HG02571 (cell line): ENCODE results near the gene UBTD1.
"Not testable (repeated sequence)": the region's sequence is repeated elsewhere in the genome, so short reads cannot be mapped to it uniquely, and the experiment has no call there.

Experiments used
- ATAC-seq: cut with Tn5 transposase; IDR thresholded peaks from one replicate; pipeline ENCODE4 v1.9.1; 2021; ENCODE audit warnings: mild to moderate bottlenecking, moderate library complexity; ENCODE audit not compliant: unreplicated experiment

UBTD1 gene

GRCh38 chr10:97537186-97537869 is 38.6 kb downstream of the UBTD1 start:
- ATAC-seq = no peak

DNA sequence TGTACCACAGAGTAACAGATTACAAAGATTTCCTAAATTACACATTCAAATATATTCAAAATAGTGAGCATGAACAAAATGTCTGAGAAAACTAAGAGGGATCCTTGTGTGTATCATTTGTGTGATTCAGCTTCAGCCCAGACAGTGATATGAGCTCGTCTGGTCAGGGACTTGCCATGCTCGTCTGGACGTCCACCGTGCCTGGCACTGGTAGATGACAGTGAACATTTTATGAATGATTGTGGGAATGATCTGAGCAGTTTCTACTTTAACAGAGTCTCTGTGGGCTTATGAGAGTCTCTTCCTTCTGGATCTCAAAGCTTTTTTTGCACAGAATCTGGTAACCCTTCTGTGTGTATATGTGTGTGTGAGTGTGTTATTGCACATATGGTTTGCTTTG is 39.7 kb downstream of the UBTD1 start:
- ATAC-seq = no peak

- no peak for ATAC-seq
Observed at GRCh38 chr10:97538839-97539238, 40.1 kb downstream of the UBTD1 start.

- no peak for ATAC-seq
Observed at GRCh38 chr10:97539523-97540200, 40.9 kb downstream of the UBTD1 start.

DNA sequence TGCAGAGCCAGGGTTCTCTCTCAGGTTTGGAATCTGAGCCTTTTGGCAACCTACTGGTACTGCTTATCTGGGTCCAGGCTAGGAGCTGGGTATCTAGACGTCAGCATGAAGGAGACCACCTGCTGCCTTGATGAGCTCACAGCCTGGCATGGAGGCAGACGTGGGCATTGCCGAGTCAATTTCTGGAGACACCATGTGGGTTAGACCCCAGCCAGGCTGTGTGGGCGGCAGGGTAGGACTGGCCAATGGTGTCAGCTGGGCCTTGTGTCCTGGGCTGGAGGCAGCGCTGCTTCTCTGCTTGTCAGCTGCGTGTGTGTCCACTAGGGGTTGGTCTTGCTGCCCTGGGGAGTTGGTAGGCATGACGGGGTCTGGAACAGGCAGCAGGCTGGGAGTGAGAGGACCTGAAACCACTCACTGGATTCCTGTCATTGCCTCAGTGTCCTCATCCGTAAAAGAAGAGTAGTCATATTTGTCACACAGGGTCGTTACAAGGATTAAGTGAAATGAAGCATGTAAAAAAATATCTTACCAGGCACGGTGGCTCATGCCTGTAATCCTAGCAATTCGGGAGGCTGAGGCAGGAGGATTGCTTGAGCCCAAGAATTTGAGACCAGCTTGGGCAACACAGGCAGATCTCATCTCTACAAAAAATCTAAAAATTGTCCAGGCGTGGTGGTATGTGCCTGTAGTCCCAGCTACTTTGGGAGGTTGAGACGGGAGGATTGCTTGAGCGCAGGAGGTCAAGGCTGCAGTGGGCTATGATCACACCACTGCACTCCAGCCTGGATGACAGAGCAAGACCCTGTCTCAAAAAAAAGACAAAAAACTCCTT is 42.2 kb downstream of the UBTD1 start:
- ATAC-seq = no peak

DNA sequence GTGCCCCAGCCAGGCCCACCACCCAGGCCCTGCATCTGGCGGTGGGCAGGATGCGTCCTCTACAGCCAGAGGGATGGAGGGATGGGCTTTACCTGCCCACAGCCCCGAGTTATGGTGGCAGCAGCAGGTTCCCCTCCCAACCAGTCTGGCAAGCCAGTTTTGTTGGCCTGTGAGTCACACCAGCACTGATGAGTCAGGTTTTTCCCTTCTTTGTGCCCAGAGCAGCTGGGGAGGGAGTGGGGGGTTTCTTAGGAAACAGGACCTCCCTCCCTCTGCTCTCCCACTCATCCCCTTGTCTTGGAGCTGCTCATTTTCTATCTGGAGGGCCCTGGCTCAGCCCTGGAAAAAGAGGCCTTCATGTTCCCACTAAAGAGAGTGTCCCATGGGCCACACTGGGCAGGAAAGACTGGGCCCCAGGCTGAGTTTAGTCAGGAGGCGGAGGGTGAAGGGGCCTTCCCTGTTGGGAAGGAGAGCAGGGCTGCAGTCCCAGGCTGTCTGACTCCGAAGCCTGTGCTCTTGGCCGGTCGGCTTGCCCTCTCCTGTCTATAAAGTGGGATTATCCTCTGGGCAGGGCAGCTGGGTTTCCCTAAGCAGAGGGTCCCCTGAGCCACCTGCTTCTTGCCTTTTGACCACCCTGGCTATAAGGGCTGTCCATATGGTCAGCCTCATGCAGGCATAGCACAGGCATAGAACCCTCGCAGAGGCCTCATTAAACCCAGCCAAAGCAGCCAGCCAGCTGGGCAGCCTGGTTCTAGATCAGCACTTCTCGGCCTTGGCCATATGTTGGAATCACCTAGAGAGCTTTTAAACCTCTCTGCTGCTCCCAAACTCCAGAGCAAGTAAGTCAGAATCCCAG is 43.7 kb downstream of the UBTD1 start:
- no peak for ATAC-seq

GRCh38 chr10:97543025-97543546 is 44.4 kb downstream of the UBTD1 start:
- ATAC-seq = no peak

DNA sequence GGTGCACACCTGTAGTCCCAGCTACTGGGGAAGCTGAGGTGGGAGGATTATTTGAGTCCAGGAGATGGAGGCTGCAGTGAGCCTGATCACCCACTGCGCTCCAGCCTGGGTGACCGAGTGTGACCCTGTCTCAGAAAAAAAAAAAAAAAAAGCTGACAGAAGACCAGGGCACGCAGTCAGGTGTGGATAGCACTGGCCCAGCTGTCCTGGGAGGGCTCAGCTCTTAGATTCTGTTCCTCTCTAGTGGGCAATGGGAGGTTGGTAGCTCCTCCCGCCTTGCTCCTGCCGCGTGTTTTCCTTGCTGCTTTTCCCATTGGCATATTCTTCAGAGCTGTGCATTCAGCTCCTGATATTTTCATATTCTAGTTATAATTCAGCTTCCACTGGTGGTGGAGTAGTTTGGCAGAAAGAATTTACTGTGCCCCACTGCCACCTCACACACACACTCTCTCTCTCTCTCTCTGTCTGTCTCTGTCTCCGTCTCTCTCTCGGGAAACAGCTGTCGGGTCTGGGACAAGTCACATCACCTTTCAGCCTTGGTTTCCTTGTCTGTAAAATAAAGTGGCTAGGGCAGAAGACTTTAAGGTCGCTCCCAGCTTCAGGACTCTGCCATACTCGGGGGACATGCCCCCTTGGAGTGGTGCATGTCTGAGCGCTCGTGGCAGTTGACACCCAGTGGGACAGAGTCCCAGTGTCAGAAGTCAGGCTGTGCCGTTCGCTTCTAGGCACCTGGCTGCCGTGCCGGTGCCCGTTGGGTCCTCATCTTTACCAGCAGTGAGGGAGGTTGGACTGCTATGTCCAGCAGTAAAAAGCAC is 47.9 kb downstream of the UBTD1 start:
- ATAC-seq = no peak

- ATAC-seq = no peak
Observed at GRCh38 chr10:97547271-97547600, 48.5 kb downstream of the UBTD1 start.

DNA sequence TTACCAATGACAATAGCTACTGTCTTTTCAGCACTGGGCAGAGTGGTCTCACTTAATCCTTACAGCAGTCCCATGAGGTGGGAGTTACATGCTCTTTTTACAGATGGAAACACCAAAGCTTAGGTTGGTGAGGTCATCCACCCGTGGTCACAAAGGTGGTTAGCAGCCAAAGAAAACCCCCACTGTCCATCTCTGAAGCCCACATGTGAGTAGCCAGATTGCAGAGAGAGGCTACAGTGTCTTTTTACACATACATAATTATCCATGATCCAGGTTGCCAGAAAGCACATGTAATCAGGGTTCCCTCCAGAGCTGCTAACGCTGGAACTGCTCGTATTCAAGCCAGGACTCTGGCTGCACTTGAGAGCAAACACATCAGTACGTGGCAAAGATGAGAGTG is 49.2 kb downstream of the UBTD1 start:
- ATAC-seq = no peak

DNA sequence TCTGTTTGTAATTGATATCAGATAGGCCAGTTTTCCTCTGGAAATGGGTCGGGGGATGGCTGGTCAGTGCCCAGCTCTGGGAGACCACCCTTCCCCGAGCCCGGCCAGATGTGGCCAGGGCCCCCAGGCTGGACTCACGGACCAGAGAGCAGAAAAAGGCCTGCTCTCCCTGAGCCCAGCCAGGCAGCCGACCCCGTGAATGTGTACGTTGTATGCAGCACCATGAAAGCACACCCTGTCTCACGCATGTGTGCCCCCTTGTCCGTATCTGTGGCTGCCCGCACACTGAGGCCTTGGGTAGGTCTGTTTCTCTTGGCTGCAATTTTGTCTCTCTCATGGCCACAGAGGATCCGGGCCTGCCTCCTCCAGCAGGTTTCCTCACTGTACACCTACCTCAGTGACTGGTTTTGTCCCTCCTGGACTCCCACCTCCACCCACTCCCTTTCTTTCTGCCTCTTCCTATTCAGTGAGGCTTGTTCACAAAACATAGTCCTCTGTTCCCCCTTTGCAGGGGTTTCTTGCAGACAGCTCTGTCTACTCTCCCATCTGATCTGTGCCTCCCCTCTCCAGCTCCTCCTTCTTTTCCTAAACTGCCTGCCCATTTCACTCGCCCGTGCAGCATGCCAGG is 50.2 kb downstream of the UBTD1 start:
- ATAC-seq = no peak

DNA sequence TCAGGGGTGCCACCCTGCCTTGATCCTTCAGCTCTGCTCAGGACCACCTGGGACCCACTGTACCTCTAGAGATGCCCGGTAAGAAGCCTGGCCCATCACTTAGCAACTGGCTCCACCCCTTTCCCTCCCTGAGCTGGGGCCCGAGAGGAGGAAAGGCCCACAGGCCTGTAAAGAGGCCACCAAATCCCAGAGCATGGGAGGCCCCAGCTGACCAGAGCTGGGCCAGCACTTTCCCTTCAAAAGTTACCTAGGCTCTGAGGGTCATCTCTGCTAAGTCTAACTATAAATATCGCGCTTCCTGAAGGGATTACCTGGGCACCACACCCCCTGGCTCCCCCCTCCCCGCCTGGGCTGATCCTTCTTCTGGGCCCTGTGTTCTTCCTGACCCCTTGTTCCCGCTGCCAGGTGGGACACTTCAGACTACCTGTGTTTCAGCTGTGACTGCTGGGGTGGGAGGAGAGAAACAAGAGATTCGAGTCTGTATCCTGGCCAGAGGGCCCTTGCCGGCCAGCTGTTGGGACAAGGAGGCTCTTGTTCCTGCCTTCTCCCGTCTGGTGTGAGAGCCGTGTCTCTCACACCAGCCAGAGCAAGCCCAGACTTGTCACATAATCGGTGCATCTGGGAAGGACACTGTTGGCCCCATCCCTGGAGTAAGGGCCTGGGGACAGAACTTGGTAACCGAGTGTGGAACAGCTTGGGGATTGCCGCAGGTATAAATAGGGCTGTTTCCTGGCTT is 51.0 kb downstream of the UBTD1 start:
- no peak for ATAC-seq

- ATAC-seq = no peak
Observed at GRCh38 chr10:97550336-97551149, 51.8 kb downstream of the UBTD1 start.

DNA sequence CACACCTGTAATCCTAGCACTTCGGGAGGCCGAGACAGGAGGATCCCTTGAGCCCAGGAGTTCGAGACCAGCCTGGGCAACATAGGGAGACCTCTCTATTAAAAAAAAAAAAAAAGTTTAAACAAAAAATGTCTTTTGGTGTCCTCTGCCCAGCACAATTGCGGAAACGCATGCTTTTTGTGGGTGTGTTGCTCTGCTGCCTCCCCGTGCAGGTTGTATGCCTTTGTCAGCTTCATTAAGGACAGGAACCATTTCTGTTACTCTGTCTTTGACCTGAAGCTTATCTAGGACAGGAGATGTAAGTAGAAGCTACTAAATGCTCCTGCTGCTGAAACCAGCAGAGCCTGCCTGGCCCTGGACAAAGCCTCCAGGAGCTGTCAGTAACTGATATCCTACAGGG is 52.5 kb downstream of the UBTD1 start:
- ATAC-seq = no peak

DNA sequence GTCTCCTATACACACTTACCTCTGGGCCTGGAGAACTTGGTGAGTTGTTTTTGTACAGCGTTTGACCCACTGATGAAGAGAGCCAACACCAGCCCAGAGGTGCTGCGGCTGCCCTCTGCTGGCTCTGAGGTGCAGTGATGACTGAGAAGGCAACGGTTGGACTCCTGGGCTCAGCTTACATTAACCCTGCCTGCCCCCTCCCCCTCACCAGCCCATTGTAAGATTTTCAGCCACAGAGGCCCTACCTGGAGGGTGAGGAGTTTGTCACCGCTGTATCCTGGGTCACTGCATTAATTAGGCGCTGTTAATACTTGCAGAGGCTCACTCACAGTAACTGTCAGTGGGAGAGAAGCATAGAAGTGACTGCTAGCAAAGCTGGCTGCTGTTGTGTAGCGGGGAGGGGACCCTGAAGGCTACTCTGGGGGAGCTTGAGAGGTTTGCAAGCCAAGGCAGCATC is 54.9 kb downstream of the UBTD1 start:
- no peak for ATAC-seq

- not testable (repeated sequence) for ATAC-seq
Observed at GRCh38 chr10:97554336-97554735, 55.6 kb downstream of the UBTD1 start.

DNA sequence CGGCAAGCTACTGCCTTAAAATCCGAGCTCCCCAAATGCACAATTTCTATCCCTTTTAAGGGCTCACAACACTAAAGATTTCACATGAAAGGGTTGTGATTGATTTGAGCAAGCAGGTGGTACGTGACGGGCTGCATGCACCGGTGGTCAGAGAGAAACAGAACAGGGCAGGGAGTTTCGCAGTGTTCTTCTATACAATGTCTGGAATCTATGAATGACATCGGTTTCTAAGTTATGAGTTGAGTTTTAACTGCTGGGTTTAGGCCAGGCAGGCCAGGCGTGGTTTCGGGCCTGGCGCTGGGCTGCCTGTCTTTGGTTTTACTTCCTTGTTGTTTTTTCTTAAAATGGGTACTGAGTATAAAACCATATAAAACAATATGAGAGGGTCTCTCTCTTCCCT is 56.8 kb downstream of the UBTD1 start:
- not testable (repeated sequence) for ATAC-seq
